Ovary (tissue), 3 donors: ENCODE measurements around the gene DAGLA.

Experiments
- CTCF ChIP-seq, 3 donors: fragments of 450-650 bp in 2 of 3; fragments of 200-600 bp in 1 of 3; IDR thresholded peaks; one replicate each; pipeline versions ENCODE4 v1.5.1 to v1.8.0; 2016 to 2022; ENCODE audit warnings: antibody characterized with exemption in 3 of 3, mild to moderate bottlenecking in 1 of 3
- POLR2A ChIP-seq: fragments of 450-650 bp; IDR thresholded peaks from one replicate; pipeline ENCODE4 v1.6.1; 2017; ENCODE audit warnings: antibody characterized with exemption, mild to moderate bottlenecking, moderate library complexity
- donor health status: DM: no; HTN: no; CAD: no.

- TF ChIP-seq CTCF (IDR thresholded peaks at IDR 0.05): no peak
- no peak for TF ChIP-seq POLR2A
Observed at GRCh38 chr11:61768376-61769076, 88.3 kb downstream of the DAGLA start.
